GM23338 (cell line): ENCODE measurements around the gene MID1.

Experiments
- CREB1 ChIP-seq: fragments of 250-450 bp; sonication (Bioruptor Pico); IDR thresholded peaks from 2 replicates; pipeline ENCODE4 v1.5.0; 2020; ENCODE audit warnings: low read depth, mild to moderate bottlenecking, moderate library complexity
- CTCF ChIP-seq, 2 experiments: fragments of 200-600 bp in 1 of 2; sonication (generic) in 1 of 2; conservative IDR thresholded peaks; 2 replicates each; pipeline versions ENCODE4 v1.5.1 to v1.6.1; 2016 to 2017; ENCODE audit warnings: antibody characterized with exemption in 2 of 2, low read depth in 2 of 2, mild to moderate bottlenecking in 2 of 2, moderate library complexity in 1 of 2
- EZH2 ChIP-seq: fragments of 200-600 bp; sonication (generic); IDR thresholded peaks from one replicate; pipeline ENCODE4 v1.8.0; 2017; ENCODE audit warnings: antibody characterized with exemption, mild to moderate bottlenecking, low read depth; ENCODE audit not compliant: unreplicated experiment
- EZH2phosphoT487 ChIP-seq: fragments of 200-600 bp; sonication (generic); IDR thresholded peaks from one replicate; pipeline ENCODE4 v1.8.1; 2018; ENCODE audit warnings: antibody characterized with exemption; ENCODE audit not compliant: unreplicated experiment
- JUNB ChIP-seq: IDR thresholded peaks from one replicate; pipeline ENCODE4 v1.6.1; 2016; ENCODE audit warnings: antibody characterized with exemption; ENCODE audit not compliant: unreplicated experiment
- NANOG ChIP-seq: IDR thresholded peaks from 2 replicates; pipeline ENCODE4 v1.6.1; 2016; ENCODE audit warnings: antibody characterized with exemption, borderline replicate concordance
- POLR2AphosphoS5 ChIP-seq: IDR thresholded peaks from 2 replicates; pipeline ENCODE4 v1.6.1; 2016; ENCODE audit warnings: antibody characterized with exemption, low read depth
- REST ChIP-seq: IDR thresholded peaks from one replicate; pipeline ENCODE4 v1.6.1; 2018; ENCODE audit warnings: antibody characterized with exemption; ENCODE audit not compliant: unreplicated experiment
- ZNF462 ChIP-seq: fragments of 250-450 bp; sonication (Bioruptor Pico); IDR thresholded peaks from 2 replicates; pipeline ENCODE4 v1.5.0; 2020; ENCODE audit warnings: mild to moderate bottlenecking, moderate library complexity

GRCh38 chrX:10508891-10509290 is 111.5 kb downstream of the MID1 start:
- TF ChIP-seq CTCF (conservative IDR thresholded peaks at IDR 0.05; ENCODE audit: low read depth in 2 of 2) = no peak
- no peak for TF ChIP-seq EZH2
- TF ChIP-seq POLR2AphosphoS5 = no peak
- peak; percentile 86 for TF ChIP-seq NANOG
- TF ChIP-seq EZH2phosphoT487 = no peak
- peak; percentile 36; the same call in 1 of the 2 replicates for TF ChIP-seq CREB1 (CRISPR knock-in tag)
- no peak for TF ChIP-seq REST
- TF ChIP-seq ZNF462 (CRISPR knock-in tag) = peak; percentile 96
- TF ChIP-seq JUNB = no peak
